GM21723 (cell line): ENCODE data around the gene TTC33.
"Not testable (repeated sequence)": the region's sequence is repeated elsewhere in the genome, so short reads cannot be mapped to it uniquely, and the experiment has no call there.

Experiments used
- ATAC-seq: cut with Tn5 transposase; IDR thresholded peaks from one replicate; pipeline ENCODE4 v1.9.1; 2021; ENCODE audit warnings: mild to moderate bottlenecking, moderate library complexity; ENCODE audit not compliant: unreplicated experiment

Gene TTC33

GRCh38 chr5:40722497-40722911, 33.3 kb downstream of the TTC33 start:
- not testable (repeated sequence) for ATAC-seq

- ATAC-seq, result no peak
These were observed 35.7 kb downstream of the TTC33 start for GRCh38 chr5:40720069-40720468.

- ATAC-seq, result no peak
These were observed 38.5 kb downstream of the TTC33 start for GRCh38 chr5:40717281-40717680.

- ATAC-seq, result no peak
These were observed 39.2 kb downstream of the TTC33 start for GRCh38 chr5:40716590-40716989.

- no peak for ATAC-seq
These were observed 39.8 kb downstream of the TTC33 start for GRCh38 chr5:40716000-40716399.

GRCh38 chr5:40714001-40714400, 41.8 kb downstream of the TTC33 start:
- no peak for ATAC-seq

GRCh38 chr5:40710575-40710974, 45.2 kb downstream of the TTC33 start:
- not testable (repeated sequence) for ATAC-seq

- not testable (repeated sequence) for ATAC-seq
These were observed 50.3 kb downstream of the TTC33 start for GRCh38 chr5:40705484-40705883.

GRCh38 chr5:40702027-40702426, 53.7 kb downstream of the TTC33 start:
- not testable (repeated sequence) for ATAC-seq

- no peak for ATAC-seq
These were observed 55.5 kb downstream of the TTC33 start for GRCh38 chr5:40700116-40700782.

GRCh38 chr5:40694433-40694832, 61.3 kb downstream of the TTC33 start:
- no peak for ATAC-seq

- ATAC-seq, result no peak
These were observed 63.9 kb downstream of the TTC33 start for GRCh38 chr5:40691894-40692293.

- ATAC-seq, result no peak
These were observed 65.5 kb downstream of the TTC33 start for GRCh38 chr5:40690267-40690666.

- ATAC-seq, result peak; percentile 57
These were observed 66.3 kb downstream of the TTC33 start for GRCh38 chr5:40689438-40689837.

GRCh38 chr5:40688996-40689395, 66.8 kb downstream of the TTC33 start:
- ATAC-seq, result no peak

- ATAC-seq, result peak; percentile 89
These were observed 67.5 kb downstream of the TTC33 start for GRCh38 chr5:40688127-40688761.

- ATAC-seq, result no peak
These were observed 68.4 kb downstream of the TTC33 start for GRCh38 chr5:40687321-40687720.

GRCh38 chr5:40685976-40686486, 69.7 kb downstream of the TTC33 start:
- ATAC-seq, result no peak

- ATAC-seq, result no peak
These were observed 70.6 kb downstream of the TTC33 start for GRCh38 chr5:40685193-40685592.

GRCh38 chr5:40683305-40683704, 72.5 kb downstream of the TTC33 start:
- no peak for ATAC-seq

GRCh38 chr5:40682154-40683017, 73.4 kb downstream of the TTC33 start:
- ATAC-seq, result no peak
